NCI-H226 (cell line): ENCODE data around the gene FIGN.

Source experiments
- DNase-seq: peaks from one replicate; pipeline ENCODE4 v3.0.0-alpha.2; 2015

FIGN gene

GRCh38 chr2:163736433-163737189, 803 bp upstream of the FIGN start:
- peak; percentile 30 for DNase-seq

GRCh38 chr2:163734881-163735684, 725 bp downstream of the FIGN start:
- DNase-seq = no peak

- DNase-seq = no peak
Measured at GRCh38 chr2:163734401-163734800, 1.4 kb downstream of the FIGN start.

DNA sequence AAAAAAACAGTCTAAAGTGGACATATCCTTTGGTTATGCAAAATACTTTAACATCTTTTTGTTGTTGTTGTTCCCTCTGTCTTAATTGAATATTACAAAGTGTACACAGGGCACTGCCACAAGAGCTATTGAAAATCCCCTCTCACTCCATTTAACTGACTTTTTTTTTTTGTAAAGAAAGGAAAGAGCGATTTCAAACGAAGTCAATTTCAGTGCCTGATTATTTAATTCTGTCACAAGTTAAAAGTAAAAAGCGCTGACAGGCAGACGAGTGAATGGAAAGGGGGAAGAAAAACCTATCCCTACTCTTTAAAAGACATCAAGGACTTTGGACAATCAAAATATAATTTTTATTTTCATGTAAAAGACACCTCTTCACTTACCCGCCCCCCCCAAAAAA, 1.9 kb downstream of the FIGN start:
- DNase-seq = no peak

DNA sequence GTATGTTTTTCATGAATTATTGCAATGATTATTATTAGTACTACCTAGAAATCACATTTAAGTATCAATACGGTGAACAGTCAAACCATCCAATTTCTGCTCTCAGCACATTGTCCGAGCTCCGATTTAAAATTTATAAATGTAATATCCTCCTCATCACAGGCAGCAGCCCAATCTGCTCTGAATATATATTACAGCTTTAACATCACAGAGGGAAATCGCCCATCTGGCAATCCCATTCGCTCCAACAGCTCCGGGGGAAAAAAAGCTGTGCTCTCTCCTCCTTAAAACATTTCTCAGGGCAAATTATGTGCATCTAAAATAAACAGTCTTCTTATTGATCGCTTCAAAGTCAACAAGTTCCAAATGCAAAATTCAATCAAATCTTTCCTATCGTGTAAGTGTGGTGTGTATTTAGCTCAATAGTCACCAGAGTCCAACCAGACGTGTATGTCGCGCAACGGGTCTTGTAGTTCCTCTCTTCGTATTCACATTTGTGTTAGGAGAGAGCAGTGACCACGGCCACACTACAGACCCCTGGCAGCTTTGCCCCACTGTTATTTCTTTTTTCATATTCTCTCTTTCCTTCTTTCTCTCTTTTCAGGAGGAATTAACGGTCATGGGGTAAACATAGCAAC, 2.4 kb downstream of the FIGN start:
- no peak for DNase-seq

GRCh38 chr2:163732727-163733126, 3.1 kb downstream of the FIGN start:
- DNase-seq = no peak

DNA sequence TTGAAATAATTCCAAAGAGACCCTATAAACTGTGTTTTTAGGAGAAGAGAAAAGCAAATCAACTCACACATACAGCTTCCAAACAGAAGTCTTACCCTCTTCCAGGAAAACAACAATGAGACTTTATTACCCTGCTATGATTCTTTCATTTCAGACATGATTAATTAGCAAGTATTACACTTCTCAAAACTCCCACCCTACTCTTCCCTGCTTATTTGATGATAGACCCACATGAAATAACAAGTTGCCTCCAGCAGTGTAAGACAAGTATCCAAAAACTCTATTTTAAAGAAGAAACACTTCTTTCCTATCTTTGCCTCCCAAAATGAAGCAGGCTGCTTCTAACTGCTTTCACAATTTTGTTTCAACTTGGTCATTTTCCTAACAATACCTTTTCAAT, 4.1 kb downstream of the FIGN start:
- DNase-seq = no peak

DNA sequence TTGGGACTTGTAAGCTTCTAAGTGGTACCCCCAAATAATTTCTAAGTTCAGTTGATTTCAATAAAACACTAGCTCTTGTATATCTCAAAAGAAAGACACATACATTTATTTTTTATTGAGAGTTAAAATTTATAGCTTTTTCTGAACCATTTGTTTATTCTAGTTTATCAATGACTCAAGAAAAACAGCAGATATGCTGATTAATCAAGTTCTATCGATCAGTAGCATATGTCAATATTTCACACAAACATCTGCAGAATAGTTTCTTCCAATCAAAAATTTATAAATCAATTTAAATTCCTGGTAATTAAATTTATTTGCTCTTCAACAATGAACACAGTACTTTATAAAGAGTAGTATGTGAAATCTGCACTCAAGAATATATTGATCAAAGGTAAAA, 5.3 kb downstream of the FIGN start:
- DNase-seq = no peak

GRCh38 chr2:163729636-163730273, 6.1 kb downstream of the FIGN start:
- DNase-seq = no peak

- no peak for DNase-seq
Measured at GRCh38 chr2:163723881-163724280, 11.9 kb downstream of the FIGN start.

DNA sequence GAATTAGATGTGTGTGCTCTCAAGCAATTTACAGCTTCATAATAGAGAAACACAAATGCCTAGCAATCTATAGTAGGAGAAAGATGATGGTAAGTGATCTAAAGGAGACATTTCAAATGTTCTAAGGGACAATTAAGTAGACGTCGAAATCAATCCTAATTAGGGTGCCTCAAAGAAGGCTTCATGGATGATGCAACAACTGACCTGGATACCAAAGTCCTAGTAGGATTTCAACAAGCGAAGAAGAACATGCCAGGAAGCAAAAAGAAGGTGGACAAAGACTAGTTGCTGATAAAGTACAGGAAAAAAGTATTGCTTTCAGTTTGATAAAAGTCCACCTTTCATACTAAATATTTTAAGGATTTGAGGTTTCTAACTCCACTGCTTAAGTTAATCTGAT, 12.5 kb downstream of the FIGN start:
- DNase-seq = no peak

DNA sequence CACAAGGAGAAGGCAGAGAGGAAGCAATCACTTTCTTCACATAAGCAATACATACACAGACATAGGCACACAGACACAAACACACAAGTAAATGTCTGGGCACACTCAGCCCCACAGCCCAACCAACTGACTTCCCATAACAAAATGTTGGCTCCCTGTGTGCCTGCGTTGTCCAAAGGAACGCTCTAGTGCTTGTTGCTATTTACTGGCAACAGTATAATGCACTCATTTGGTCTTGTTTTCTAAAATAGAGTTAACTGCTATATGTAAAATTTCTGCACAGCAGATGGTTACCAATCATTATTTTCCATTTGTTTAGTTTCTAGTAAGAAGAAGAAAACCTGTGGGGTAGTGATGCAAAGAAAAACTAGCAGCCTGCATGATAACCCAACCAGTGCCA, 16.5 kb downstream of the FIGN start:
- no peak for DNase-seq

- no peak for DNase-seq
Measured at GRCh38 chr2:163717993-163718680, 17.7 kb downstream of the FIGN start.

DNA sequence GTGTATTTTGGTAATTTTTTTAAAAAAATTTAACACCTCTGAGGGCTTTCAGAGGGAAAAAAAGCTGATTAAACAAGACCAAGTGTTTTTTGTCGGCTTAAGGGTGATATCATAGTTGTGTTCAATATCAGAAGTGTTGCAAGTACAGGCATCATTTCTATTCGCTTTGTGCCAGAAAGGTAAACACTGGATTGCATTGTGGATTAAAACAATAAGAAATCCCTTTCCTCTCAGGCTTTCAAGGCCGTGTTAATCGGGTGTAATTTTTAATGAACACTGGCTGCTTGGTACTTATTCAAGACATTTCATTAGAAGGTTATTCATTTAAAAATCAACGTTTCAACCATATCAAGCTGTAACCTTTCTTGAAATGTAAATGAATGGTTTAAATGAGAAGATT, 18.3 kb downstream of the FIGN start:
- no peak for DNase-seq

DNA sequence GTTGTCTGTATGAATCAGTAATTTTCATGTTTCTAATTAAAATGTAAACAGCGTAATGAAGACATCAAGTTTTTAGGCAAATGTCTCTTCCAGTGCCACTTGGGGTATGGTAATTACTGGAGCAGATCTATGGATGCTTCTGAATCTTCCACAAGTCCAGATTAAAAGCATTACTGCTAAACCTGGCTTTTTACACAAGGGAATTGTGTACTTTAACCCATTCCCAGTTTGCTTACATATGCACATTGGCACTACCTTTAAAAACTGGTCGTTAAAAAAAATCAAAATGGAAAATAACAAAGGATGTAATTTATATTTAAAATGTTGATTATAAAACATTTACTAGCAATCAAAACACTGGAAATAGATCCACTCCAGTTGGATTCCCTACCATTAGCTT, 19.7 kb downstream of the FIGN start:
- no peak for DNase-seq

DNA sequence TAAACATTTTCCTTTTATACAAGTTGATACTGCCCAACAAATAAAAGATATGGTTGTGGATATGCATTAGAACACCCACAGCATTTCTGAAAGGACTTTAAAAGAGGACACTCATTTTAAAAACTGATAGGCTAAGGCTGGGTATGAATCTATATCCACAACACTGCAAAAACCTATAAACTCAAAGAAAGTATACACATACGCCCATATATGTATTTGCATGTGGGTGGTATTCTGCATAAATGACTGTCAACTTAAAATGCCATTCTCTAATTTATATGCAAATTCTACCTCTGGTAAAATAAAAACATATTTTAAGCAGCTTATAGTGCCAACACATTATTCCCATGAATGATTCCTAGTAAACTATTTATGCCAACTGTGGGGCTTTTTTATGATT, 20.1 kb downstream of the FIGN start:
- no peak for DNase-seq

DNA sequence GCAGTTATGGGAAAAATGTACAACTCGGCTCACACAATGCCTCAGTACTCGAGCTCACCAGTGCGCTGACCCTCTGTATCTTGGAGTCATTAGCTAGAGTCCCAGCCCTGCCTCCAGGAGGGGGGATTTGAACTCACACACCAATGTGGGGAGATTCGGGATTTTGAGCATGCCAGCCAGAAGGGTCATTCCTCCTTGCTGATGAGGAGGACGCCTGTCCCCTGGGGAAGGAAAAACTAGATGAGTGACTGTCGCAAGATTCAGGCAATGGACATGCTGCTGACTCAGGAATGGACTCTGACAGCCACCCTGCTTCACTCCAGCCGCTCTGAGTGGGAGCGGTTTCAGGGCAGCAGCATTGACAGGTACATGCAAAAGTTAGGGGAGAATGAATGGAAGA, 20.6 kb downstream of the FIGN start:
- no peak for DNase-seq

DNA sequence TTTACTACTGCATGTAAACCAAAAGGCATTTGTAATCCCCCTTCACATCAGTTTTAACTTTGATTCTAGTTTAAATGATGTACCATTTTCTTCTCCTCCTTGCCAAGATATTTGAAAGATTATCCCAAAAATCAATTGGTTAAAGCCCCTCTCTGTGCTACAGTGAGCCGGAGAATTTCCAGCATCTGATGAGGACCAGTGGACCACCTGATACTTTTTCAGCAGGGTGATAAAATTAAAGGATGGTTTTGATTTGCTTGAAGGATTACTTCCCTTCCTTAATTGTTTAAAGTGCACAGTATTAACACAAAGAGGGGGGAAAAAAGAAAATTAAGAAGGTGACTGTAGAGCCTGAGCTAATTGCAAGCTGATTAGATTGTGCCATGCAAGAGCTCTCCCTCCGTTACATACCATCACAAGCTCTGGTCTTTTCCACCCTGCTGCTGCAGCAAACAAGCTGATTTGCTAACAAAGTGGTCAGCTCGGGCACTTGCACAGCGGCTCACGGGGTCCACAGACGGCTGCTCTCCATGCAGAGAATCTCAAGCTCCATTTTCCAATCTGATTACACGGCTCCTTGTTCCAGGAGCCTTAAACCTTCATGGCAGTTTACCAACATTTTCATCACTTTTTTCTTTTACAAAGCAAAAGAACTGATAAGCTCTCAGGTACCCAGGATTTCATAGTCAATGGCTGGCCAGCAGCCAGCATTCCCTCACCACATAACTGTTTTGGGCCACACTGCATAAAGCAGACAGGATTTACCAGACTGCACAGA, 22.1 kb downstream of the FIGN start:
- DNase-seq = peak; percentile 43

DNA sequence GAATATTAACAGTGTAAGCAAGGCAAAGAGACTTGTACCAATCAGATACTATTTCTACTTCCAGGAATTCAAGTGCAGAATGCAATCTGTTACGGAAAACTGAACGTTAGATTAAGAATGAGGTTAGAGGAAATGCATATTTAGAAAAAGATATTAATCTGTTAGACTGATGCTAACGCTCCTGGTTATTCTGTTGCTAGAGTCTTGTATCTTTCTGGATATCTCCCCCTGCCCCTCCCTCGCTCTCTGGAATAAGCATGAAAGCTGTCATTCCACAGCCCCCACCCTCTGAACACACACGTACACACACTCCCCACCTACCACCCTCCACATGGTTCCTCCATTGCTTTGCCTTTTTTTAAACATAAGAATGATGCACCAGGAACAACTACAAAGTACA, 24.1 kb downstream of the FIGN start:
- DNase-seq = no peak

DNA sequence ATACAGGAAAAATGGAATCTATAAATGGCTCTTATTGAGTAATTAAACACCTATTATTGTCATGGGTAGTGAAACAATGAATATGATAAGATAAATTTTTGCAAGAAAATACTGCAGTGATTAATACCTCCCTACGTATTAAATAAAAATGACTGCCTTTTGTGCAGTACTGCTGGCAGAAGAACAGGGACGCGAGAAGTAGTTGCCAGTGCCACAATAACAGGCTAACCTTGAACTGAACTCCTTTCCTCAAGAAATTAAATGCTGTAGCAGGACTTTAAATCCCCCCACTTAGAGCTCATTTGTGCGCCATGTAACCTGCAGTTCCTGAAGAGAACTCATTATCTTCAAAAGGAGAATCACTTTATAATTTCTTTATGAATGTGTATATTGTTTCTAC, 24.6 kb downstream of the FIGN start:
- no peak for DNase-seq

DNA sequence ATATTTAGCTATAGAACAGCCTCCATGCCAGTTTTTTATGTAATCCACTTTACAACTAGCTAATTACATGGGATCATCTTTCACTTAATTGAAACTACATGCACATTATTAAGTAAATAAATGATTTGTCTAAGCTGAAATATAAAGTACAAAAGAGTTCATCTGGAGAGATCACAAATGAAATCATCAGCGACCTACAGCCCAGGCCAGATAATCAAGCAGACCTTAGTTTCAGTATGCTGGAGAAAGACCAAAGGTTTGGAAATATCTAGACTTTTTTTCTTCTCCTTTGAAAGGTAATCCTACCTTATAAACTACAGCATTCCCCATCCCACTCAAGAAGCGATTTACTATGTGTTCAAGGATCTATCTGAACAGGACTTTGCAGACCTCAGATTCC, 26.5 kb downstream of the FIGN start:
- no peak for DNase-seq

- no peak for DNase-seq
Measured at GRCh38 chr2:163708265-163708664, 27.5 kb downstream of the FIGN start.
